NCI-H345 (cell line): Measurements from ENCODE around the gene TINCR.
A peak's percentile ranks its signal among the peaks of the same experiment; 100 is the strongest.
"Not testable (repeated sequence)": the region's sequence is repeated elsewhere in the genome, so short reads cannot be mapped to it uniquely, and the experiment has no call there.

Experiments
- DNase-seq: peaks from one replicate; lab custom pipeline; 2025; lab: John Stamatoyannopoulos, UW

The TINCR gene

GRCh38 chr19:5558101-5558621, 9.6 kb downstream of the TINCR start:
- DNase-seq, result no peak

GRCh38 chr19:5557691-5558090, 10.1 kb downstream of the TINCR start:
- no peak for DNase-seq

DNA sequence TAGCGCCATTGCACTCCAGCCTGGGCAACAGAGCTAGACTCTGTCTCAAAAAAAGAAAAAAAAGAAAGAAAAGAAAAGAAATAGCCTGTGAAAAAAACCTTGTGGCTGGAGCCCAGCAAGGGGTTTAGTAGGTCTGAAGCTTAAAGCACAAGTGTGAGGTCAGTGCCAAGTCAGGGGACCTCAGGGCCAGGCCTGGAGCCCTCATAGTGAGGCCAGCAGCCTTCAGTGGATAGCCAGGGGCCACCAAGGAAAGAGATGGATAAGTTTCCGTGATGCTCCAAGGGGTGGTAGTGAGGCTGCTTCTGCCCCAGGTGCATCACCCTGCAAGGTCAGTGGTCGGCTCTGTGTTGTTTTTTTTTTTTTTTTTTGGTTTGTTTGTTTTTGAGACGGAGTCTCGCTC, 12.9 kb downstream of the TINCR start:
- no peak for DNase-seq

DNA sequence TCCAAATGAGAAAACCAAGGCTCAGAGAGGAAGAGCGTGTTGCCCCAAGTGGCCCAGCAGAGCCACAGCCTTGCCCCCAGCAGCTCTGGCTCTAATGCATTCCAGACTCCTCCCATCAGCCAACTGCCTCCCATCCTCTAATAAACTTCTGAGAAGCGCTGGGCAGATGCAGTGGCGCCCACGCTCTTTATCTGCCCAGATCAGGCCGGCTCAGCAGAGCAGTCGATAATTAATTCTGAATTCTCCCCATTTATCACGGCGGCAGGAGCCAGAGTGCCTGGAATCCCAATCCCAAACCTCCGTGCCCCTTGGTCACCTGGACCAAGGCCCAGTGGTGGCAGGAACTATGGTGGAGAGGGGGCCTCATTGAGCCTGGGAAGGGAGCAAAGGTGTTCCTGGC, 13.9 kb downstream of the TINCR start:
- no peak for DNase-seq

GRCh38 chr19:5547881-5548280, 19.9 kb downstream of the TINCR start:
- DNase-seq, result peak; percentile 10

DNA sequence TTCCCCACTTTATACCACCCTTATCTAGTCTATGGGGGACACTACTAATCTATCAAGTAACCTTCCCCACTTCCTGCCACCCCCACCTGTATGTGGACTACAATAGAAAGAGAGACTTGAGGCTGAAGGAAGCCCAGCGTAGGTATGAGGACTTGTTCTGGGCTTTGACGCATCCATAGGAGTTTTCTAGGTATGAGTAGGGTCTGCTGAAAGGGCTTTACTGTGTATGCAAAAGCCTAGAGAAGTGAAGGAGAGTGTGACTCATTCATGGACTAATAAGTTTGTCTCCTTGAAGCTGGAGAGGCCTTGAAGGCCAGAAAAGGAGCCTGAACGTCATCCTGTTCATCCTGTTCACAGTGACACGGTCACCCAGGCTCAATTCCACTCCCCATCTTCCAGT, 21.8 kb downstream of the TINCR start:
- DNase-seq, result no peak

DNA sequence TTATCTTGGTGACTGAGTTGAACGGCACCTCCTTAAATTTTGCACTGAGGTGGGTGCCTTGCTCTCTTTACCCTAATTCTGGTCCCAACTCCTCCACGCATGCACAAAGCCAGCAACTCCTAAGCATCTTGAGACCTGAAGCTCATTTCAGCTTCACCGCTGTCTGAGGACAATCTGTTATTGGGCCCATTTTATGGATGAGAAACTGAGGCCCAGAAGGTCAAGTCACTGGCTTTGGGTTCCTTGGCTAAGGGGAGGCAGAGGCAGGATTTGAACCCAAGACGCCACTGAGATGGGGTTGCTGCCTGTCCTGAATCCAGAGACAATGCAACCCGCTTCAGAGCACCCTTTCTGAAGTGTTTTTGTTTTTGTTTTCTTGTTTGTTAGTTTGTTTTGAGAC, 22.7 kb downstream of the TINCR start:
- no peak for DNase-seq

DNA sequence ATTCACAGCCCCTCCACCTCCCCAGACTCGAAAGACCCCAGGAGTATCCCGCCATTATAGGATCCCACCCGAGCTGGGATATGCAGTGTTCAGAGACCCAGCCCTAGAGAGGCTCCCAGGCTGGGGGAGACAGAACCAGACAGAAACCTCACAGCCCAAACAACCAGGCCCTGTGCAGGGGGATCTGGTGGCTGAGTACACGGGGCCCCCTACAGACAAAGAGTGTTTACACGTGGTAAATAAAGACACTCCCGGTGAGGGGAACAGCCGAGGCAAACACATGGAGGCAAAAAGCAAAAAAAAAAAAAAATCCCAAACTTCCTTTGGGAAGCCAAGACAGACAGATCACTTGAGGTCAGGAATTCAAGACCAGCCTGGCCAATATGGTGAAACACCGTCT, 25.1 kb downstream of the TINCR start:
- DNase-seq, result peak; percentile 20

- no peak for DNase-seq
Observed at GRCh38 chr19:5541456-5541855, 26.3 kb downstream of the TINCR start.

GRCh38 chr19:5540208-5540607, 27.5 kb downstream of the TINCR start:
- DNase-seq, result no peak

DNA sequence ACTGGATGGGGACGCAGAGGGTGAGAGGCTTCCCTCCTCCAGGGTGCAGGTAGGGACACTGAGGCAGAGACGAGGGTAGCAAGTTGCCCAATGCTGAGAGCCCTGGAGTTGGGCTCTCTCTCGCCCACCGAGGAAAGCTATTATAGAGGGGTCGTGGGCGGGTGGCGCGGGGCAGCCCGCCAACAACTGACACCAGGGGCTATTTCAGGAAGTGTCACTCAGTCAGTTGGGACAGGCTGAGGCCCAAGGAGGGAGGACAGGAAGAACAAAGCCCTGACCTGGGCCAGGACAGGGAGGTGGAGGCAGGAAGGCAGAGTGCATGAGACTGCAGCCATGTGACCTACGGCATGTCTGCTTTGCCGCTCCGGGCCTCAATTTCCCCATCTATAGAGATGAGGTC, 29.9 kb downstream of the TINCR start:
- DNase-seq, result no peak

- DNase-seq, result not testable (repeated sequence)
Observed at GRCh38 chr19:5536982-5537579, 30.7 kb downstream of the TINCR start.

- peak; percentile 85 for DNase-seq
Observed at GRCh38 chr19:5536337-5536894, 31.3 kb downstream of the TINCR start.

DNA sequence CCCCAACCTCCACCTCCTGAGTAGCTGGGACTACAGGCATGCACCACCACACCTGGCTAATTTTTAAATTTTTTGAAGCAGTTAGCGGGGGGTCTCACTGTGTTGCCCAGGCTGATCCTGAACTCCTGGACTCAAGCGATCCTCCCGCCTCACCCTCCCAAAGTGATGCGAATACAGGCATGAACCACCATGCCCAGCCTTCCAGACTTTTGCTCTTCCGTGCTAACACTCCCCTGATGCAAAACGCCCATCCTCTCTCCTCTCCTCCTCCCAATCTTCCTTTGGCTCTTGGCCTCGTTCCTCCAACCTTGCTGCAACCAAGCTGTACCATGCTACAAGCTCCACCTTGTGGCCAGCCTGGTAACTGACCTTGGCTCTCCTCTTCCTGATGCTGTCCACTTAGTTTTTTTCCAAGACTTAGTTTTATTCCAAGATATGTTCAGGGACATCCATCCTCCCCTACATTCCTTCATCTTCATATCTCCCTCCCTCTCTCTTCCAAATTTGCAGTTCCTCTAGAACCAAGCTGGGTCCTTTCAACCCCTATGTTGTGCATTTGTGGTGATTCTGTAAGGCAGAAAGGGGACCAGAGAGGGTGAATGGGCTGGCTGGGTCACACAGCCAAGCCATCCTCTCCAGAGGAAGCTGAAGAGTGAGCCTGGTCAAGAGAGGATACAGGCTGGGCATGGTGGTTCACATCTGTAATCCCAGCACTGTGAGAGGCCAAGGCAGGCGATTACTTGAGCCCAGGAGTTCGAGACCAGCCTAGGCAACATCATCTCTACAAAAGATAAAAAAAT, 32.8 kb downstream of the TINCR start:
- peak; percentile 13 for DNase-seq

- no peak for DNase-seq
Observed at GRCh38 chr19:5533257-5533656, 34.5 kb downstream of the TINCR start.

- no peak for DNase-seq
Observed at GRCh38 chr19:5530701-5531100, 37.1 kb downstream of the TINCR start.

DNA sequence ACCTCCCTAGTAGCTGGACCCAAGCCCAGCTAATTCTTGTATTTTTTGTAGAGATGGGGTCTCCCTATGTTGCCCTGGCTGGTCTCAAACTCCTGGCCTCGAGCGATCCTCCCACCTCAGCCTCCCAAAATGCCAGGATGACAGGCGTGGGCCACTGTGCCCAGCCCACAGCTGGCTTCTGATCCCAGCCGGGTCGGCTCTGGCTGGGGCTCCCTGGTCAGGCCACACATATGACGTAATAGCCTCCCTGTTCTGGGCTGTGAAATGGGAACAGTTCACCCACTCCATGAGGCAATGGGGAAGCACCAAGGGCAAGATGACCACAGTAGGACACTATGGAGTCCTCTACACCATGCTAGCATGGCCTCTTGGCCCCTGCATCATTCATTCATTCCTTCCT, 41.1 kb downstream of the TINCR start:
- DNase-seq, result no peak

DNA sequence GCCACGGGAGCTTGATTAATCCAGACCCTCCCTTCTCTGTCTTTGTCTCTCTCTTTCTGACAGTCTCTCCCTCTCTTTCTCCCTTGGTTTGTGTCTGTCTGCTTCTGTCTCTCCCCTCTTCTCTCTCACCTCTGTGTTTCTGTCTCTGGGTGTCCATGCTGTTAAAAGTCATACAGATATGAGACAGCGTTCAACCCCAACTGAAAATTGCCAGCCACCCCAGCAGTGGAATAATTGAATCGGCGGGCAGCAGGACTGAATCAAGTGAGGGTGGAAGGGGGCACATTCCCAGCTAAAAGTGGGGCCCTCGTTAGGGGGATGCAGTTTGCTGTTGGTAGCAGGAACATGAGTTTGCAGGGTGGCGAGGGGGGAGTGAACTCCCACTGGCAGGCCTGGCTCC, 43.7 kb downstream of the TINCR start:
- no peak for DNase-seq

- DNase-seq, result no peak
Observed at GRCh38 chr19:5522106-5522505, 45.6 kb downstream of the TINCR start.

GRCh38 chr19:5520501-5520900, 47.3 kb downstream of the TINCR start:
- DNase-seq, result no peak

DNA sequence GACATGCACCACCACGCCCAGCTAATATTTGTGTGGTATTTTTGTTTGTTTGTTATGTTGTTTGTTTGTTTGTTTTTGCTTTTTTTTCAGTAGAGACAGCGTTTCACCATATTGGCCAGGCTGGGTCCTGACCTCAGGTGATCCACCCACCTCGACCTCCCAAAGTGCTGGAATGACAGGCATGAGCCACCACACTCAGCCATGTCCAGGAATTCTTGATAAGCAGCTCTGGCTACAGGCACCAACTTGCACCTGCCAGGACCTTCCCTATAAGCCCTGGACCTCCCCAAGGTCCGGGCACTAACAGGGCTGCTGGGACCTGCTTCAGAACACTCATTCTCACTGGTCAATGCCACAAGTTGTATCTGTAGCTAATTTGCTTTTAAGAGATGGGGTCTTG, 48.7 kb downstream of the TINCR start:
- no peak for DNase-seq

DNA sequence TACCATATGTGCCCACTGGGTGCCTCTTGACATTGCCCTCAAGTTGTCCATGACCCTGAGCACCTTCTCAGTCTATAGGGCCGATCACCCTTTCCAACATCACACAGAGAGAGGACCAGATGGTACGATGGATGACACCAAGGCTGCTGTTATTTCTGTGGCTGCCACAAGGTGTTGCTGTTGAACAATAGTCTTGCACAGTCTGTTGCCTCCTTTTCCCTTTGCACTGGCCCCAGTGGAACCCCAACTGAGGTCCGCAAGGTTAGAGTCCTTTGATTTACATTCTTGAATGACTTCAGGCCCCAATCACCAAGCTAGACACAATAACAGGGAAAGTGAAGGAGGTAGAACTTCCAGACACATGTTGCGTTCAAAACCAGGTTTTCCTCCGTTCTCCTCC, 52.0 kb downstream of the TINCR start:
- DNase-seq, result no peak

GRCh38 chr19:5514001-5514400, 53.8 kb downstream of the TINCR start:
- DNase-seq, result no peak
